GM12872 (cell line): Measurements from ENCODE around the gene SAG.

Source experiments
- CTCF ChIP-seq: IDR thresholded peaks from 3 replicates; pipeline ENCODE4 v1.5.1; 2011; ENCODE audit warnings: low read depth, mild to moderate bottlenecking, low read length, moderate library complexity; ENCODE audit not compliant: insufficient read depth

SAG gene

GRCh38 chr2:233365861-233366520 lies 58.4 kb downstream of the SAG start:
- no peak for TF ChIP-seq CTCF

- no peak for TF ChIP-seq CTCF
Observed at GRCh38 chr2:233367586-233367985, 60.0 kb downstream of the SAG start.

GRCh38 chr2:233368756-233369155 lies 61.1 kb downstream of the SAG start:
- TF ChIP-seq CTCF: no peak

- TF ChIP-seq CTCF: no peak
Observed at GRCh38 chr2:233369462-233369861, 61.8 kb downstream of the SAG start.

- no peak for TF ChIP-seq CTCF
Observed at GRCh38 chr2:233369897-233370685, 62.5 kb downstream of the SAG start.

GRCh38 chr2:233371641-233372040 lies 64.0 kb downstream of the SAG start:
- no peak for TF ChIP-seq CTCF

- TF ChIP-seq CTCF: no peak
Observed at GRCh38 chr2:233372855-233373254, 65.2 kb downstream of the SAG start.
